Heart right ventricle (tissue), 16 donors: ENCODE data around the gene RARRES2. TPM values are rescaled to one million over a fixed set of nuclear protein-coding genes. Genes with fewer than 3 reads are reported as not detected.

Source experiments
- ATAC-seq, 8 donors: fragments of 200-7000 bp; cut with Tn5 transposase; one replicate each; pipeline ENCODE4 v1.9.1; 2020; ENCODE audit warnings: mild to moderate bottlenecking in 8 of 8, moderate library complexity in 8 of 8, moderate number of reproducible peaks in 1 of 8
- DNase-seq, 2 donors: peaks; one replicate each; pipeline ENCODE4 v3.0.0-alpha.2; 2020
- H3K27ac ChIP-seq, 10 donors: fragments of 200-600 bp; sonication (generic) in 2 of 10; one replicate each; pipeline versions ENCODE4 v1.5.0 to v1.8.0; 2020 to 2022; ENCODE audit warnings: mild to moderate bottlenecking in 3 of 10
- H3K27me3 ChIP-seq, 7 donors: fragments of 200-600 bp; one replicate each; pipeline ENCODE4 v1.8.0; 2021 to 2022; ENCODE audit warnings: mild to moderate bottlenecking in 2 of 7
- H3K36me3 ChIP-seq, 9 donors: fragments of 200-600 bp; sonication (generic) in 1 of 9; one replicate each; pipeline versions ENCODE4 v1.5.0 to v1.8.0; 2020 to 2022; ENCODE audit warnings: mild to moderate bottlenecking in 2 of 9
- H3K4me1 ChIP-seq, 9 donors: fragments of 200-600 bp; sonication (generic) in 1 of 9; one replicate each; pipeline versions ENCODE4 v1.5.0 to v1.8.0; 2020 to 2022; ENCODE audit warnings: mild to moderate bottlenecking in 4 of 9
- H3K4me3 ChIP-seq, 10 donors: fragments of 200-600 bp; sonication (generic) in 2 of 10; one replicate each; pipeline versions ENCODE4 v1.5.0 to v1.8.0; 2020 to 2022; ENCODE audit warnings: mild to moderate bottlenecking in 7 of 10, moderate library complexity in 2 of 10
- H3K9me3 ChIP-seq, 11 donors: fragments of 200-600 bp in 10 of 11; sonication (generic) in 2 of 11; one replicate each; pipeline versions ENCODE4 v1.5.0 to v1.8.0; 2013 to 2022; ENCODE audit warnings: mild to moderate bottlenecking in 2 of 11, control low read depth in 1 of 11, moderate library complexity in 1 of 11
- CTCF ChIP-seq, 9 donors: fragments of 200-600 bp; sonication (generic) in 2 of 9; IDR thresholded peaks; one replicate each; pipeline versions ENCODE4 v1.5.0 to v1.8.0; 2021 to 2022; ENCODE audit warnings: antibody characterized with exemption in 9 of 9, mild to moderate bottlenecking in 5 of 9, moderate library complexity in 1 of 9
- WGBS, 2 donors: extraction: QIAGEN DNeasy Blood & Tissue Kit; methylation state at CpG; one replicate each; pipeline ENCODE4 v1.1.7; 2013; ENCODE audit warnings: inconsistent platforms in 1 of 2; 5-methylcytosine and 5-hydroxymethylcytosine counted together
- intact Hi-C, 10 donors: fragments of 100-400 bp; cut with DNase I; formaldehyde crosslinking; loops; one replicate each; pipeline versions ENCODE4 v1.11.1 to v1.14.2; 2022
- polyA plus RNA-seq, 2 donors: library from polyadenylated mRNA; stranded (reverse); fragments of 200-250 nt; gene quantifications; one replicate each; pipeline ENCODE4 v1.2.3, GENCODE V29; 2013
- total RNA-seq, 10 donors: library from RNA; stranded (reverse); fragmentation: NEBNext Ultra II Directional in 3 of 10; extraction: Animal tissue kit (Norgen Biotek cat#: 25700) in 3 of 10; gene quantifications; one replicate each; pipeline versions ENCODE4 v1.2.1 to v1.2.4, GENCODE V29; 2021 to 2023
- donor health status: Arrhythmogenic right ventricular cardiomyopathy.
- donor health status: ischemic (EF 13 %, LVEDD 7.1; RV severe dilation, severe dysfunction).
- donor health status: healthy with polysubstance abuse.
- donor health status: DM: no; HTN: yes; CAD: no.
- donor health status: DM: no; HTN: no; CAD: no.
- donor health status: ischemic (EF 25% LVEDD 6.9; RV normal size, moderate dysfunction).
- donor health status: ischemic (EF 25% LVEDD 5.7; RV mildly dilated, moderate dysfunction).
- donor health status: healthy.
- donor health status: DM: yes; HTN: yes; CAD: no.
- donor health status: Ischemic cardiomyopathy.
- donor health status: ischemic (EF 35%, LVEDD 5.7; RV mildly dilated, moderate dysfunction).
- donor health status: nonischemic (EF 11% LVEDD 7.7; RV severe dilation, severe dysfunction).
- donor health status: DM: yes; HTN: yes; CAD: no.
- donor health status: PGD.
- donor health status: ischemic (EF 29% LVEDD 5.4; RV normal size, mild dysfunction).
- donor health status: nonischemic (EF 23%, LVEDD 6.1; RV moderate dilation, normal function).

The RARRES2 gene
- total and polyA plus RNA-seq, 12 donors: 6.7 to 33.0 (median 18.4) TPM

- ATAC-seq (no peak), DNase-seq (no peak)
- Histone ChIP-seq H3K27me3 (no peaks in the 10 kb centered on the region), H3K36me3 (peaks cover 0 to 38% (median 22%) of the 10 kb centered on the region in 9 donors), H3K9me3 (no peaks in the 10 kb centered on the region), H3K4me1 (peaks cover 9 to 62% (median 34%) of the 10 kb centered on the region in 9 donors), H3K27ac (peak overlapping the region in 4 of 10 donors; percentile 15 to 98 (median 24)), H3K4me3 (no peak overlapping the region)
- intact Hi-C loops: no loop called here
- 78% methylated on average over 6 of the region's 6 CpGs for WGBS, 2 donors
- no peak for TF ChIP-seq CTCF (IDR thresholded peaks at IDR 0.05)
These were observed 35.1 kb upstream of the RARRES2 start for GRCh38 chr7:150376560-150376959.

- intact Hi-C loops: no loop called here
- H3K27ac ChIP-seq: peak overlapping the region in 3 of 10 donors; percentile 1 to 45 (median 15)
- H3K27me3 ChIP-seq: no peaks in the 10 kb centered on the region
- peaks cover 9 to 66% (median 35%) of the 10 kb centered on the region in 9 donors for H3K4me1 ChIP-seq
- peaks cover 0 to 44% (median 28%) of the 10 kb centered on the region in 9 donors for H3K36me3 ChIP-seq
- H3K9me3 ChIP-seq: no peaks in the 10 kb centered on the region
- H3K4me3 ChIP-seq: no peak overlapping the region
- DNase-seq (no peak), ATAC-seq (no peak)
- no peak for TF ChIP-seq CTCF (IDR thresholded peaks at IDR 0.05)
- 88 to 90% methylated on average over 10 of the region's 10 CpGs for WGBS, 2 donors
These were observed 34.5 kb upstream of the RARRES2 start for GRCh38 chr7:150375662-150376521.

GRCh38 chr7:150374472-150374871 lies 33.0 kb upstream of the RARRES2 start:
- 75 to 90% methylated on average over 5 of the region's 5 CpGs for WGBS, 2 donors
- no peak overlapping the region for H3K4me3 ChIP-seq
- peaks cover 0 to 57% (median 28%) of the 10 kb centered on the region in 9 donors for H3K36me3 ChIP-seq
- no peak for ATAC-seq
- no peaks in the 10 kb centered on the region for H3K27me3 ChIP-seq
- DNase-seq: no peak
- TF ChIP-seq CTCF (IDR thresholded peaks at IDR 0.05): no peak
- no peaks in the 10 kb centered on the region for H3K9me3 ChIP-seq
- H3K27ac ChIP-seq: peak overlapping the region in 2 of 10 donors; percentile 32 to 44
- H3K4me1 ChIP-seq: peaks cover 13 to 66% (median 37%) of the 10 kb centered on the region in 9 donors
- intact Hi-C loops: no loop called here

GRCh38 chr7:150374026-150374425 lies 32.6 kb upstream of the RARRES2 start:
- no peaks in the 10 kb centered on the region for H3K9me3 ChIP-seq
- peaks cover 0 to 57% (median 28%) of the 10 kb centered on the region in 9 donors for H3K36me3 ChIP-seq
- TF ChIP-seq CTCF (IDR thresholded peaks at IDR 0.05): no peak
- WGBS, 2 donors: 78 to 82% methylated on average over 4 of the region's 4 CpGs
- no peaks in the 10 kb centered on the region for H3K27me3 ChIP-seq
- peak overlapping the region in 2 of 10 donors; percentile 32 to 44 for H3K27ac ChIP-seq
- H3K4me1 ChIP-seq: peaks cover 13 to 68% (median 40%) of the 10 kb centered on the region in 9 donors
- DNase-seq (no peak), ATAC-seq (no peak)
- intact Hi-C loops: no loop called here
- no peak overlapping the region for H3K4me3 ChIP-seq
